ENCODE results near the gene ADGRA3.

Gene ADGRA3

DNA sequence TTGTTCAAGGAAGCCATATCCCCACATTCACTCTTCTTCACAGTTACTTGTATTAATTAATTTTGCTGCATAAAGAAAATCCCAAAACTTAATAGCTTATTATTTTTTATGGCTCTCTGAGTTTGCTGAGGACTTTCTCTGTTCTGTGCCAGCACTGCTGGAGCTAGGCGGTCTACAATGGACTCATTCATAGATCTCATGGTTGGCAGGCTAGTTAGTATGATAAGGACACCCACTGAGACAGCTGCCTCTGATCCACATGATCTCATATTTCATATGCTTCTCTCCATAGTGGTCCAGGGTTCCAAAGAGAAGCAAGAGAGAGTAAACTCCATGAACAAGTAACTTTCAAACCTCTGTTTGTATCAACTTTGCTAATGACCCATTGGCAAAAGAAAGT is 170.2 kb downstream of the ADGRA3 start:
- no peak for DNase-seq (ENCODE audit: extremely low read depth, low read depth)
- TF ChIP-seq, protein P1, sequence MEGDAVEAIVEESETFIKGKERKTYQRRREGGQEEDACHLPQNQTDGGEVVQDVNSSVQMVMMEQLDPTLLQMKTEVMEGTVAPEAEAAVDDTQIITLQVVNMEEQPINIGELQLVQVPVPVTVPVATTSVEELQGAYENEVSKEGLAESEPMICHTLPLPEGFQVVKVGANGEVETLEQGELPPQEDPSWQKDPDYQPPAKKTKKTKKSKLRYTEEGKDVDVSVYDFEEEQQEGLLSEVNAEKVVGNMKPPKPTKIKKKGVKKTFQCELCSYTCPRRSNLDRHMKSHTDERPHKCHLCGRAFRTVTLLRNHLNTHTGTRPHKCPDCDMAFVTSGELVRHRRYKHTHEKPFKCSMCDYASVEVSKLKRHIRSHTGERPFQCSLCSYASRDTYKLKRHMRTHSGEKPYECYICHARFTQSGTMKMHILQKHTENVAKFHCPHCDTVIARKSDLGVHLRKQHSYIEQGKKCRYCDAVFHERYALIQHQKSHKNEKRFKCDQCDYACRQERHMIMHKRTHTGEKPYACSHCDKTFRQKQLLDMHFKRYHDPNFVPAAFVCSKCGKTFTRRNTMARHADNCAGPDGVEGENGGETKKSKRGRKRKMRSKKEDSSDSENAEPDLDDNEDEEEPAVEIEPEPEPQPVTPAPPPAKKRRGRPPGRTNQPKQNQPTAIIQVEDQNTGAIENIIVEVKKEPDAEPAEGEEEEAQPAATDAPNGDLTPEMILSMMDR (IDR thresholded peaks at IDR 0.05; ENCODE audit: low read depth, low read length, missing control alignments), result no peak
- no peak overlapping the region for H3K4me3 ChIP-seq (replicated peaks; ENCODE audit: low read depth, low read length)

DNA sequence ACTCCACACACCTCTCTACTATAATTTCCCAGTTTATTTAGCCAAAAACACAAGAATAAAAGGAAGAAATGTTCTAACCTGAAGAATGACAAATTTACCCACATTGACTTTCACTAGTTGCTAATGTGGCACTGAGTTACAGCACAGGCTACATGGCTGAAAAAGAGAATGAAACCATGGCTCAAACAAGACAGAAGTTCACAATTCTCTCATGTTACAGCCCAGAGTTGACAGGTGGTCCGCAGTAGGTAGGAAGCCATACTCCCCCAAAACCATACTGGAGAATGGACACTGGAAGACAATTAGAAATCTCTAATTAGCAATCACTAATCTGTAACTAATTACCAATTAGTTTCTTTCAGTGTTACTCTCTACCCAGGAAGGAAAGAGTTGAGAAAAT is 170.8 kb downstream of the ADGRA3 start:
- DNase-seq (ENCODE audit: extremely low read depth, low read depth), result no peak

DNA sequence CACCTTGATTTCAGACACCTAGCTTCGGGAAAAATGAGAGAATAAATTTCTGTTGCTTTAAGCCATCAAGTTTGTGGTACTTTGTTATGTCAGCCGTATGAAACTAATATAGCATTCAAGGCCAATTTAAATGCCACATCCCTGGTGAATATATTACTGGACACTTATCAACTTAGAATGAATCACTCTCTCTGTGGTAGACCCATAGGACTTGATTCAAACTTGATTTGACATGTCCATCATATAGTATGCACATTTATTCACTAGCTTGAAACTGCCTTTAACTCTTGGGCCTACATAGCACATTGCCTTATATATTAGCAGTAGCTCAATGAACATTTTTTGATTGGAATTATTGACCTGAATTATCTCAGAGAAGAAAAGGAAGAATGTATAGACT is 172.3 kb downstream of the ADGRA3 start:
- TF ChIP-seq, protein P1 (IDR thresholded peaks at IDR 0.05; ENCODE audit: low read depth, low read length, missing control alignments), result no peak
- no peak for DNase-seq (ENCODE audit: extremely low read depth, low read depth)
- H3K4me3 ChIP-seq (replicated peaks; ENCODE audit: low read depth, low read length), result no peak overlapping the region

More for the DNA sequence above, 170.8 kb downstream of the ADGRA3 start:
- TF ChIP-seq, protein P1 (IDR thresholded peaks at IDR 0.05; ENCODE audit: low read depth, low read length, missing control alignments), result no peak
- no peak overlapping the region for H3K4me3 ChIP-seq (replicated peaks; ENCODE audit: low read depth, low read length)

DNA sequence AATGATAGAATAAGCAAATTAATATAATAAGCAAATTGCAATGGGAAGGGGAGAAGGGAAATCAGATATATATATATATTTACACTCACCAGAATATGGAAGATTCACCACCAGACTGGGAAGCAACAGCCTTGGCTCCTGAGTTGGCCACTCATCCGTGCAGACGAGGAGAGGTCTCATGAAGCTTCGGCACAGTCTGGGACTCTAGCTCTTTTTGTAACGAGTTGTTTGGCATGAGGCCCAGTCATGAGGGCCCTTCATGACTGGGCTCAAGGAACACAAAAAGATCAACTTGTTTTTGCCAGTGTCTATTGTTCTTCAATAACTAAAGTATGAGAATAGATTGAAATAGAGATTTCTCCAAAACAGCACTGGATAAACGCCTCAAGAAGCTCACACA is 176.4 kb downstream of the ADGRA3 start:
- DNase-seq (ENCODE audit: extremely low read depth, low read depth), result no peak
- TF ChIP-seq, protein P1 (IDR thresholded peaks at IDR 0.05; ENCODE audit: low read depth, low read length, missing control alignments), result no peak
- H3K4me3 ChIP-seq (replicated peaks; ENCODE audit: low read depth, low read length), result no peak overlapping the region

DNA sequence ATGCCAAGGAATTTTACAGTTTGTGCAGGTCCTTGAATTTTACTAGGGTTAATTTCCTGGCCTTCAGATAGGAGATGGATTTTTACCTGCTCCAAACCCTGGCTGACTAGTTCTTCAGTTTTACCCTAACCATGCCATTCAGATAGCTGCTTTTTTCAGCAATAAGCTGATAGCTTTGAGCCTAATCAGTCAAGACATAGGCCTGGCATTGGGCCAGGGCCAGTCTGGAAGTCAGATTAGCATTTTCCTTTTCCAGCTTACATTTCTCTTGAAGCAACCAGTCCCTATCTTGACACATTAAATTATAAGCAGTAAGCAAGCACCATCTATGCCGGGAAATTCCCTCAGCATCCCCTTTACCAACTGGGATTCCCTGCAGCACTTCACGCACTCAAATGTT is 177.1 kb downstream of the ADGRA3 start:
- no peak for DNase-seq (ENCODE audit: extremely low read depth, low read depth)
- TF ChIP-seq, protein P1 (IDR thresholded peaks at IDR 0.05; ENCODE audit: low read depth, low read length, missing control alignments), result no peak
- no peak overlapping the region for H3K4me3 ChIP-seq (replicated peaks; ENCODE audit: low read depth, low read length)

Measured in HFF-Myc (cell line).